Spleen (tissue), 7 donors: ENCODE data around the gene SH3GLB1.

Experiments used
- POLR2A ChIP-seq, 3 donors: fragments of 450-650 bp; IDR thresholded peaks; one replicate each; pipeline ENCODE4 v1.5.1; 2017; ENCODE audit warnings: antibody characterized with exemption in 3 of 3, mild to moderate bottlenecking in 1 of 3
- POLR2AphosphoS5 ChIP-seq, 3 donors: sonication (generic); formaldehyde crosslinking; IDR thresholded peaks; one replicate each; pipeline ENCODE4 v1.5.1; 2017; ENCODE audit warnings: antibody characterized with exemption in 3 of 3
- TF ChIP-seq, protein P1 (sequence below), 11 experiments: fragments of 200-600 bp in 7 of 11; fragments of 450-650 bp in 4 of 11; sonication (generic) in 4 of 11; IDR thresholded peaks in 8 of 11; conservative IDR thresholded peaks in 3 of 11; 1 replicate in 7 of 11; 2 replicates in 4 of 11; pipeline versions ENCODE4 v1.4.0 to v1.8.0; 2016 to 2021; ENCODE audit warnings: antibody characterized with exemption in 11 of 11, inconsistent platforms in 4 of 11, mild to moderate bottlenecking in 1 of 11
- donor health status: DM: no; HTN: no; CAD: no; lungs with moderate emphysema.
- donor health status: DM: no; HTN: no; CAD: no.
- donor health status: DM: no; HTN: no; CAD: no.

DNA sequence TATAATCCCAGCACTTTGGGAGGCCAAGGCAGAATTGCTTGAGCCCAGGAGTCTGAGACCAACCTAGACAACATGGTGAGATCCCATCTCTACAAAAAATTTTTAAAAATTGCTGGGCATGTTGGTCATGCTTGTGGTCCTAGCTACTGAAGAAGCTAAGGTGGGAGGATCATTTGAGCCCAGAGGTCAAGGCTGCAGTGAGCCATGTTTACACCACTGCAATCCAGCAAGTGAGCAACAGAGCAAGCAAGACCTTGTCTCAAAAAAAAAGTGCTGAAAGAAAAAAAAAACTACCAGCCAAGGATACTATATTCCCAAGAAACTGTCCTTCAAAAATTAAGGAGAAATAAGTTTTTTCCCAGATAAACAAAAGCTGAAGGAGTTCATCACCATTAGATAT lies 78.1 kb downstream of the SH3GLB1 start:
- TF ChIP-seq POLR2A (IDR thresholded peaks at IDR 0.05) (no peak), POLR2AphosphoS5 (IDR thresholded peaks at IDR 0.05) (no peak)
- TF ChIP-seq, protein P1, sequence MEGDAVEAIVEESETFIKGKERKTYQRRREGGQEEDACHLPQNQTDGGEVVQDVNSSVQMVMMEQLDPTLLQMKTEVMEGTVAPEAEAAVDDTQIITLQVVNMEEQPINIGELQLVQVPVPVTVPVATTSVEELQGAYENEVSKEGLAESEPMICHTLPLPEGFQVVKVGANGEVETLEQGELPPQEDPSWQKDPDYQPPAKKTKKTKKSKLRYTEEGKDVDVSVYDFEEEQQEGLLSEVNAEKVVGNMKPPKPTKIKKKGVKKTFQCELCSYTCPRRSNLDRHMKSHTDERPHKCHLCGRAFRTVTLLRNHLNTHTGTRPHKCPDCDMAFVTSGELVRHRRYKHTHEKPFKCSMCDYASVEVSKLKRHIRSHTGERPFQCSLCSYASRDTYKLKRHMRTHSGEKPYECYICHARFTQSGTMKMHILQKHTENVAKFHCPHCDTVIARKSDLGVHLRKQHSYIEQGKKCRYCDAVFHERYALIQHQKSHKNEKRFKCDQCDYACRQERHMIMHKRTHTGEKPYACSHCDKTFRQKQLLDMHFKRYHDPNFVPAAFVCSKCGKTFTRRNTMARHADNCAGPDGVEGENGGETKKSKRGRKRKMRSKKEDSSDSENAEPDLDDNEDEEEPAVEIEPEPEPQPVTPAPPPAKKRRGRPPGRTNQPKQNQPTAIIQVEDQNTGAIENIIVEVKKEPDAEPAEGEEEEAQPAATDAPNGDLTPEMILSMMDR (IDR thresholded peaks at IDR 0.05 in 8 of 11, conservative IDR thresholded peaks at IDR 0.05 in 3 of 11), result no peak
